ENCODE data around the gene PDE11A. TPM values are rescaled to one million over a fixed set of nuclear protein-coding genes. Genes with fewer than 3 reads are reported as not detected.

Gene PDE11A
- total RNA-seq, 2 donors from 2014 or later = 1.5 to 1.9 TPM

DNA sequence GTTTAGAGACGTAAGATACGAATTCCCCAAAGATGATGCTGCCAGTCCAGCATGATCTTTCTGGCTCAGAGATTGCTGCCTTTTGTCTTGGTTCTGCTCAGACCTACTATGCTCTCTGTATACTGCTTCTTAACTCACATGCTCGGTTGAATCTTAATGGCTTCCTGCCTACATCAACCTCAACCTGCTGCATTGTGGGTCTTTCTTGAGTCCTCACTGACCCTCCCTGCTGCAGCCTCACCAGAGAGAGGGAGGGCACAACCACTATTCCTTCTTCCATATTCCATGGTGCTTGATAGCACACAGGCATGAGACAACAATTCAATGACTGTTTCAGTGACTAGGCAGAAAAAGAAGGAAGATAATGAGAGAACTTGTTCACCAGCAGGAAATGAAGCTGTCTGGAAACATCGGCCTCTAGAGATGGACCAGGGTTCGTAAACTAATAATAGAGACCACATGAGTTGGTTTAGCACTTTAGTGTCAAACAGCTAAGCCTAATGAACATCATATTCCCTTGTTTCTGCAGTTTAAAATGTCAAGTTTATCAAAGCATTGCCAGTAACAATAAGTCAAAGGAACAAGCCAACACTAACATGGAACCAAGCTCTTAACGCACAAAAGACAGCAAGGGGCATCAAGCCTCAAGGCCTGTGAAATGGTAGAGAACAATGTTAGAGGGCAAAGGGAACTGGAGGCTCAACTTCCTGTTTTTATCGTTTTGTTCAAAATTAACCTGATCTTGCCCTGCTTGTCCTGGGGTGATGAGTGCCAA, 333.9 kb downstream of the PDE11A start:
- no peak for DNase-seq
- H3K4me3 Mint-ChIP-seq = no peak overlapping the region
- peaks cover 1% of the 10 kb centered on the region for H3K9me3 Mint-ChIP-seq
- no peak overlapping the region for H3K4me3 ChIP-seq (ENCODE audit: low read length)
- H3K9me3 ChIP-seq (ENCODE audit: control insufficient read depth, low read length) = peaks cover 7% of the 10 kb centered on the region
- peaks cover 81% of the 10 kb centered on the region for H3K27me3 ChIP-seq (ENCODE audit: control insufficient read depth, insufficient read depth, low read length, poor library complexity, severe bottlenecking)
- no peak overlapping the region for H3K9ac ChIP-seq (ENCODE audit: extremely low read depth, low read length, poor library complexity, severe bottlenecking)
- H3K36me3 ChIP-seq (ENCODE audit: control insufficient read depth, insufficient read depth, low read length) = no peaks in the 10 kb centered on the region
- H3K4me1 ChIP-seq (ENCODE audit: control insufficient read depth, insufficient read depth, low read length) = no peaks in the 10 kb centered on the region
- H3K4me1 Mint-ChIP-seq = no peaks in the 10 kb centered on the region
- TF ChIP-seq CTCF (conservative IDR thresholded peaks at IDR 0.05) = no peak
- H3K27ac ChIP-seq (ENCODE audit: low read depth, low read length) = no peak overlapping the region
- peaks cover 94% of the 10 kb centered on the region for H3K27me3 Mint-ChIP-seq (ENCODE audit: insufficient read depth)
- H3K36me3 Mint-ChIP-seq (ENCODE audit: low read depth) = no peaks in the 10 kb centered on the region
- H3K27ac Mint-ChIP-seq = no peak overlapping the region
- 70 to 79% methylated on average over 7 of the region's 7 CpGs for WGBS, 2 experiments (ENCODE audit: insufficient coverage in 1 of 2, insufficient read length in 1 of 2)

- no peaks in the 10 kb centered on the region for H3K36me3 ChIP-seq (ENCODE audit: control insufficient read depth, insufficient read depth, low read length)
- peaks cover 57% of the 10 kb centered on the region for H3K27me3 ChIP-seq (ENCODE audit: control insufficient read depth, insufficient read depth, low read length, poor library complexity, severe bottlenecking)
- peaks cover 5% of the 10 kb centered on the region for H3K4me1 ChIP-seq (ENCODE audit: control insufficient read depth, insufficient read depth, low read length)
- no peak overlapping the region for H3K4me3 Mint-ChIP-seq
- H3K36me3 Mint-ChIP-seq (ENCODE audit: low read depth) = no peaks in the 10 kb centered on the region
- no peak for DNase-seq
- H3K27me3 Mint-ChIP-seq (ENCODE audit: insufficient read depth) = peaks cover 86% of the 10 kb centered on the region
- TF ChIP-seq CTCF (conservative IDR thresholded peaks at IDR 0.05) = peak; percentile 43
- no peak overlapping the region for H3K27ac ChIP-seq (ENCODE audit: low read depth, low read length)
- H3K27ac Mint-ChIP-seq = no peak overlapping the region
- peaks cover 31% of the 10 kb centered on the region for H3K4me1 Mint-ChIP-seq
- WGBS, 2 experiments (ENCODE audit: insufficient coverage in 1 of 2, insufficient read length in 1 of 2) = 97 to 100% methylated on average over 4 to 6 of the region's 6 CpGs
- H3K4me3 ChIP-seq (ENCODE audit: low read length) = no peak overlapping the region
- no peak overlapping the region for H3K9ac ChIP-seq (ENCODE audit: extremely low read depth, low read length, poor library complexity, severe bottlenecking)
- H3K9me3 Mint-ChIP-seq = peaks cover 1% of the 10 kb centered on the region
- no peaks in the 10 kb centered on the region for H3K9me3 ChIP-seq (ENCODE audit: control insufficient read depth, low read length)
These were observed 337.2 kb downstream of the PDE11A start for GRCh38 chr2:177735318-177735803.

DNA sequence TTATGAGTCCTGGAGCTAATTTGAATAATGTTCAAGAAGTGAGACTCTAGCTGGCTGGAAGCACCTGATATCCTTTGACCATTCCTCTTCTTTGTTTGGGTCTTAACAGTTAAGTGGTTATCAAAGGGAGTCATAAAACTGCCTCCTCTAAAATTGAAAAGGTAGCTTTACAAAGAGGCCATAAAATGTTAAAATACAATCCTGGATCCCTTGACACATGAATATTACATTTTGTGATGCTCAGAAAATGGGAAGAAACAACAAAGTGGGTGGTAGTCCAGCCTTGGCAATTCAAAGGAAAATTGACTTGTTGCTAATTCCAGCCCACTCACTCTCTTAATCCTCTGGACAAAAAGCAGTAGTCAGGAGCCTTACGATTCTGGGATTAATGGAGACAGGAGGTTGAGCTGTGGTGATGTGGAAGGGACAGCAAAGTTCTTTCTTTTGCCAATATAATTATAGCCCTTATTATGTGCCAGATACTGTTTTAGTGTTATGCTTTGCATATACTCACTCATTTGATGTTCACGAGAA, 339.2 kb downstream of the PDE11A start:
- Mint-ChIP-seq H3K36me3 (ENCODE audit: low read depth) (no peaks in the 10 kb centered on the region), H3K27ac (no peak overlapping the region), H3K4me3 (no peak overlapping the region), H3K4me1 (peaks cover 39% of the 10 kb centered on the region), H3K27me3 (ENCODE audit: insufficient read depth) (peaks cover 84% of the 10 kb centered on the region), H3K9me3 (peaks cover 1% of the 10 kb centered on the region)
- WGBS, 2 experiments (ENCODE audit: insufficient coverage in 1 of 2, insufficient read length in 1 of 2) = 67 to 86% methylated on average over 2 of the region's 2 CpGs
- TF ChIP-seq CTCF (conservative IDR thresholded peaks at IDR 0.05) = no peak
- H3K4me3 ChIP-seq (ENCODE audit: low read length) = no peak overlapping the region
- DNase-seq = no peak
- peaks cover 54% of the 10 kb centered on the region for H3K27me3 ChIP-seq (ENCODE audit: control insufficient read depth, insufficient read depth, low read length, poor library complexity, severe bottlenecking)
- H3K9ac ChIP-seq (ENCODE audit: extremely low read depth, low read length, poor library complexity, severe bottlenecking) = no peak overlapping the region
- H3K36me3 ChIP-seq (ENCODE audit: control insufficient read depth, insufficient read depth, low read length) = no peaks in the 10 kb centered on the region
- no peak overlapping the region for H3K27ac ChIP-seq (ENCODE audit: low read depth, low read length)
- no peaks in the 10 kb centered on the region for H3K9me3 ChIP-seq (ENCODE audit: control insufficient read depth, low read length)
- peaks cover 5% of the 10 kb centered on the region for H3K4me1 ChIP-seq (ENCODE audit: control insufficient read depth, insufficient read depth, low read length)
